ENCODE data around the gene LINGO3. TPM values are rescaled to one million over a fixed set of nuclear protein-coding genes. Genes with fewer than 3 reads are reported as not detected.

The LINGO3 gene
- total RNA-seq, 3 donors from 2014 or later, result not detected

DNA sequence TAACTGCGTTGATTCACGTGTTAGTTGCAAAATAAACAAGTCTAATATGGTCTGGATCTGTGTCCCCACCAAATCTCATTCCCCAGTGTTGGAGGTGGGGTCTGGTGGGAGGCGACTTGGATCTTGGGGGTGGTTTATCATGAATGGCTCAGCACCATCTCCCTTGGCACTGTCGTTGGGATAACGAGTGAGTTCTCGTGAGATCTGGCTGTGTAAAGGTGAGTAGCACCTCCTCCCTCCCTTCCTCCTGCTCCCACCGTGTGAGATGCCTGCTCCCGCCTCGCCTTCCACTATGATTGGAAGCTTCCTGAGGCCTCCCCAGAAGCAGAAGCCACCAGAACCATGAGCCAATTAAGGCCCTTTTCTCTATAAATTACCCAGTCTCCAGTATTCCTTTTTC lies 30.8 kb downstream of the LINGO3 start:
- H3K4me1 Mint-ChIP-seq (ENCODE audit: low read depth), result peaks cover 30% of the 10 kb centered on the region
- no peaks in the 10 kb centered on the region for H3K27me3 Mint-ChIP-seq (ENCODE audit: low read depth)
- peaks cover 10% of the 10 kb centered on the region for H3K36me3 Mint-ChIP-seq (ENCODE audit: insufficient read depth)
- H3K9me3 Mint-ChIP-seq, result no peaks in the 10 kb centered on the region
- no peak overlapping the region for H3K4me3 Mint-ChIP-seq
- DNase-seq, result no peak
- no peak for ATAC-seq

DNA sequence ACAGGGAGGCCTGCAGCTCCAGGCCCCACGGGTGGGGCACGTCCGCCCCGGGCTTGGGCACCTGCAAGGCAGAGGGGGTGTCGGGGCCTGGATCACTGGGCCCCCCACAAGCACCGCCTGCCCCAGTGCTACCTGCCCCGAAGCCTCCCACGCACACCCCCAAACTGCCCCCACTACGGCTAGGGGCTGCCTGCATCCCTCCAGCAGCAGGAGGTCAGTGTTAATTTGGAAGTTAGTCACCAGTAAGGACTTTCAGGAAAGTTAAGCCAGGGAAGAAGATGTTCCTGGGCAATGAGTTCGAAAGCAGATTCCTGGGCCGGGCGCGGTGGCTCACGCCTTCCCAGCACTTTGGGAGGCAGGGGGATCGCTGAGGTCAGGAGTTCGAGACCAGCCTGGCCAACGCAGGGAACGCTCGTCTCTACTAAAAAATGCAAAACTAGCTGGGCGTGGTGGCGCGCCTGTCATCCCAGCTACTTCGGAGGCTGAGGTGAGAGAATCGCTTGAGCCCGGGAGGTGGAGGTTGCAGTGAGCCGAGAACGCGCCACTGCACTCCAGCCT lies 31.4 kb downstream of the LINGO3 start:
- no peak overlapping the region for H3K4me3 Mint-ChIP-seq
- peaks cover 28% of the 10 kb centered on the region for H3K4me1 Mint-ChIP-seq (ENCODE audit: low read depth)
- H3K36me3 Mint-ChIP-seq (ENCODE audit: insufficient read depth), result peaks cover 13% of the 10 kb centered on the region
- H3K27me3 Mint-ChIP-seq (ENCODE audit: low read depth), result no peaks in the 10 kb centered on the region
- no peaks in the 10 kb centered on the region for H3K9me3 Mint-ChIP-seq
- no peak for ATAC-seq
- no peak for DNase-seq

DNA sequence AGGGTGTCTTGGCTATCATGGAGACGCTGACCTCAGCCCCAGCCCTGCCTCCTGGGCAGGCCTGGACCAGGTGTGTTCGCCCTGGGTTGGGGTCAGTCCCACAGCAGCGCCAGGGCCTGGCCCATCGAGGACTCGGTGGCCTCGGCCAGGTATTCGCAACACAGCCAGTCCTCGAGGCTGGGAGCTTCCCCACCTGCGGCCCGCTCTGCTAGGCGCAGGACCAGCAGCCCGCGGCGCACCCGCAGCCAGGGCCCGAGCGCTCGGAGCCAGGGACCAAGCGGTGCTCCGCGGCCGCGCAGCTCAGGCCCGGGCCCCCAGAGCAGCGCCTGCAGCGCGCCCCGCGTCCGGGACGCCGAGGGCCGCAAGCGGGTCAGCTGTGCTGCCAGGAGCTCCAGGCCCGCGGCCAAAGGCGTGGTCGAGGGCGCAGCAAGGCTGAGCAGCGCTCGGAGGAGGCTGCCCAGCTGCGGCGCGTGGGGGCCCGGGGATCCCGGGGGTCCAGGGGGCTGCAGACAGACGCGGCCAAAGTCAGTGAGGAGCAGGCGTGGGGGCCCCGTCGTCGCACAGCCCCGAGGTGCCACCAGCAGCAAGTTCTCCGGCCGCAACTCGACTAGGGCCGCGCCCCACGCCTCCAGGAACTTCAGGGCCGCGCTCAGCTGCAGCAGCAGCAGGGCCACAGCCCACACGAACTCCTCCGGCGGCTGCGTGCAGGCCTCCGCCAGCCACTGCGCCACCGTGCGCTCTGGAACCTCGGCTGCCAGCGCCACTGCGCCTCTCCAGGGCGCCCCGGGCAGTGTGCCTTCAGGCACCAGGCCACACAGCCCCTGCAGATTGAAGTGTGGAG lies 32.1 kb downstream of the LINGO3 start:
- peaks cover 16% of the 10 kb centered on the region for H3K36me3 Mint-ChIP-seq (ENCODE audit: insufficient read depth)
- DNase-seq (no peak), ATAC-seq (no peak)
- no peaks in the 10 kb centered on the region for H3K27me3 Mint-ChIP-seq (ENCODE audit: low read depth)
- H3K4me3 Mint-ChIP-seq, result no peak overlapping the region
- H3K9me3 Mint-ChIP-seq, result no peaks in the 10 kb centered on the region
- H3K4me1 Mint-ChIP-seq (ENCODE audit: low read depth), result peaks cover 31% of the 10 kb centered on the region

DNA sequence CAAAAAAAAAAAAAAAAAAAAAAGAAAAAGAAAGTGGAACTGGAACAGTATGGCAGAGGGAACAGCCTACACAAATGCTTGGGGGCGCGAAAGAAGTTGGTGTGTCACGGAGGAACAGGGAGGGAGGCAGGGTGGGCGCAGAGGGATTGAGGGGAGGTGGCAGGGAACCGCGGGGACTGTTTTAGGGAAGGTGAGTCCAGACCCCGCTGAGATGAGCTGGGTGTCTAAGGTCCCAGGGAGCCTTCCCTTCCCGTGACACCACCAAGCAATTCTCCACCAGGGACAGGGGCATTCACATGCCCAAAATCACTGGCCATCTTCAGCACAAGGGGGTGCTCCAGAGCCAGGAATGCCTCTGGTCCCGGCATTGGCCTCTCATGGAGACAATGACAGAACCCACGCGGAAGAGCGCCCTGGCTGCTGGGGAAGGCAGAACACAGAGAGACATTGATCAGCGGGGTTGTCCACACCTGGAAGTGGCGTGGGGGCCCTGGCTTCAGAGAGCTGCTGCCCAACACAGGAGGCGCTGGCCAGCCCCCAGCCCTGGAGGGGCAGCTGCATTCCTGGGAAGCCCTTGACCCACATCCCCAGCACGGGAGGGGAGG lies 32.9 kb downstream of the LINGO3 start:
- peak overlapping the region; percentile 29 for H3K4me3 Mint-ChIP-seq
- H3K4me1 Mint-ChIP-seq (ENCODE audit: low read depth), result peaks cover 31% of the 10 kb centered on the region

DNA sequence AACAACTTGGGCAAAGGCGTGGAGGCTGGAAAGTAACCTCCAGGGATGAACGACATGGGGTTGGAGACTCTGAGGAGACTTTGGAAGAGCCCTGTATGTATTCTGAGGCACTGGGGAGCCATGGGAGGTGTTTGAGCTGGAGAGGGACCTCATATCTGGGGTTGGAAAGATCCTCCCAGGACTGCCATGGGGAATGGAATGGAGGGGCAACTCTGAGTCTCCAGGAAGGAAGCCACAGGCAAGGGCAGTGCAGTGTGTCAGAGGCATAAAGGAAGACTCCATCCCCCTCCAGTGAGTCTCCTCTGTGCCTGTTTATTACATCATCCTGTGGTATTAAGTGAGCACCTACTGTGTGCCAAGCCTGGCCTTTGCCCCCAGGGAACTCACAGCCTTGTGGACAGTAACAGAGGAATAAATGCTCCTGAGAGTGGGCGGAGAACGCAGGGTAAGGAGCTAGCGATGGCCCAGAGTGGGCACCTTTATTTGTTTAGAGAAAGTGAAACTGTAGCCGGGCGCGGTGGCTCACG lies 33.7 kb downstream of the LINGO3 start:
- no peak for ATAC-seq
- H3K27me3 Mint-ChIP-seq (ENCODE audit: low read depth), result no peaks in the 10 kb centered on the region
- peaks cover 16% of the 10 kb centered on the region for H3K36me3 Mint-ChIP-seq (ENCODE audit: insufficient read depth)
- peak overlapping the region; percentile 75 for H3K4me3 Mint-ChIP-seq
- H3K9me3 Mint-ChIP-seq, result no peaks in the 10 kb centered on the region
- H3K4me1 Mint-ChIP-seq (ENCODE audit: low read depth), result peaks cover 31% of the 10 kb centered on the region
- DNase-seq, result no peak

More for the DNA sequence above, 32.9 kb downstream of the LINGO3 start:
- Mint-ChIP-seq H3K9me3 (no peaks in the 10 kb centered on the region), H3K36me3 (ENCODE audit: insufficient read depth) (peaks cover 16% of the 10 kb centered on the region), H3K27me3 (ENCODE audit: low read depth) (no peaks in the 10 kb centered on the region)
- ATAC-seq (no peak), DNase-seq (no peak)

DNA sequence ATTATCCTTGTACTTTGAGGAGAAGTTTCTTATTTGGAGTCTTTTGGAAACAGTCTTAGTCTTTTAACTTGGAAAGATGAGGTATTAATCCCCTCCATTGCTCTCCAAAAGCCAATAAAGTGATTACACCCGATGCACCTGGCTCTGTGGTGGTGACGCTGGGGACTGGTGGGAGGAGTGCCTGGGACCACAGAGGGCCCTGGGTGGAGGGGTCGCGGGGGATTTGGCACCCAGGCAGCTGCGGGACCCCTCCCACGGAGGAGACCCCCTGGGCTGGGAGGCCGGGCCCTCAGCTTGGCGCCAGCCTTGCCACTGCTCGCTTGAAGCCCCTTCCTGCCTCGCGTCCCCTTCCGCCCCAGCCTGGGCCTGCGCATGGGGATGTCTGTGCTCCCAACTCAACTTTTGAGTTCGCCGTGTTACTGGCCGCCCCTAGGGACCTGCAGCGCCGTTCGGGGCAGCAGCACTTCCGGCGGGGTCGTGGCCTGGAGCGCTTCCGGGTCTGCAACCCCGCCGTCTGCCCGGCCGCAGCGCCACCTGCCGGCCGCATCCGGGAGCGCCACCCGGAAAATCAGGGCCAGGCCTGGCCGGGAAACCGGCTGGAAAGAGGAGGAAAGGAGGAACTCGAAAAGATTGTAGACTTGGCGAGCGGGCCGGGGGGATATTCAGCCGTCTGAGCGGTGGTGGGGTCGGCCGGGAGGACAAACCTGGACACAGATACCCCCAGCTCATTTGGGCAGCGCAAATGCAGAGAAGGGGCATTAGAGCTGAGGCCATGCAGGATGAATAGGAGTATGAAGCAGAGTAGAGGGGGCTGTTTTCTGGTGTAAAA lies 34.4 kb downstream of the LINGO3 start:
- ATAC-seq (peak; percentile 21 to 39), DNase-seq (peak; percentile 68)
- Mint-ChIP-seq H3K9me3 (no peaks in the 10 kb centered on the region), H3K4me3 (peak overlapping the region; percentile 75), H3K4me1 (ENCODE audit: low read depth) (peaks cover 31% of the 10 kb centered on the region), H3K36me3 (ENCODE audit: insufficient read depth) (peaks cover 16% of the 10 kb centered on the region), H3K27me3 (ENCODE audit: low read depth) (no peaks in the 10 kb centered on the region)

DNA sequence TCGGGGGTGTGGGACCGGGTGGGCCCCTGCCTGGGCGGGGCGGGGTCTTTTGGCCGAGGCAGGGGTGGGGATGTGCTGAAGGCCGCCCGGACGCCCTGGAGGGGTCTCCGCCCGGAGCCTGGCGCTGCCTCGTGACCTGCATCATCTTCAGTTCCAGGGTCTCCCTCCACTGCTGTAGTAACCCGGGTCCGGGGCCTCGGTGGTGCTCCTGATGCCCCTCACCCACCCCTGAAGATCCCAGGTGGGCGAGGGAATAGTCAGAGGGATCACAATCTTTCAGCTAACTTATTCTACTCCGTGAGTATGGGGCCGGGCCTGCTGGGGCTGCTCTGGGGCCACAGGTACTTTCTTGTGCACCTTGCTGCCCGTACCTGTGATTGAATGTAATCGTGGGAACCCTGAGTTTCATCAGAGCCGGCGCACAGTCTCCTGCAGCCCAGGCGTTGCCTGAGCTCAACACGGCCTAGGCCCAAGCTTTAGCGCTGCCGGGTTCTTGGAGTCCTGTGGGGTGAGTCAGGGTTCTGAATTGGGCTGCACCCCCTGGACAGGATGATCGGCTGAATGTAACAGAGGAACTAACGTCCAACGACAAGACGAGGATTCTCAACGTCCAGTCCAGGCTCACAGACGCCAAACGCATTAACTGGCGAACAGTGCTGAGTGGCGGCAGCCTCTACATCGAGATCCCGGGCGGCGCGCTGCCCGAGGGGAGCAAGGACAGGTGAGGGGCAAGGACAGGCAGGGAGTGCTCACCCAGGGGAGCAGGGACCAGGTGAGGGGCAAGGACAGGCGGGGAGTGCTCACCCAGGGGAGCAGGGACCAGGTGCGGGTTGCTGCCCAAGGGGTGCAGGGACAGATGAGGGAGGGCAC lies 36.5 kb downstream of the LINGO3 start:
- peaks cover 16% of the 10 kb centered on the region for H3K36me3 Mint-ChIP-seq (ENCODE audit: insufficient read depth)
- no peak for DNase-seq
- peaks cover 33% of the 10 kb centered on the region for H3K4me1 Mint-ChIP-seq (ENCODE audit: low read depth)
- no peaks in the 10 kb centered on the region for H3K27me3 Mint-ChIP-seq (ENCODE audit: low read depth)
- ATAC-seq, result no peak
- peak overlapping the region; percentile 92 for H3K4me3 Mint-ChIP-seq
- H3K9me3 Mint-ChIP-seq, result no peaks in the 10 kb centered on the region

DNA sequence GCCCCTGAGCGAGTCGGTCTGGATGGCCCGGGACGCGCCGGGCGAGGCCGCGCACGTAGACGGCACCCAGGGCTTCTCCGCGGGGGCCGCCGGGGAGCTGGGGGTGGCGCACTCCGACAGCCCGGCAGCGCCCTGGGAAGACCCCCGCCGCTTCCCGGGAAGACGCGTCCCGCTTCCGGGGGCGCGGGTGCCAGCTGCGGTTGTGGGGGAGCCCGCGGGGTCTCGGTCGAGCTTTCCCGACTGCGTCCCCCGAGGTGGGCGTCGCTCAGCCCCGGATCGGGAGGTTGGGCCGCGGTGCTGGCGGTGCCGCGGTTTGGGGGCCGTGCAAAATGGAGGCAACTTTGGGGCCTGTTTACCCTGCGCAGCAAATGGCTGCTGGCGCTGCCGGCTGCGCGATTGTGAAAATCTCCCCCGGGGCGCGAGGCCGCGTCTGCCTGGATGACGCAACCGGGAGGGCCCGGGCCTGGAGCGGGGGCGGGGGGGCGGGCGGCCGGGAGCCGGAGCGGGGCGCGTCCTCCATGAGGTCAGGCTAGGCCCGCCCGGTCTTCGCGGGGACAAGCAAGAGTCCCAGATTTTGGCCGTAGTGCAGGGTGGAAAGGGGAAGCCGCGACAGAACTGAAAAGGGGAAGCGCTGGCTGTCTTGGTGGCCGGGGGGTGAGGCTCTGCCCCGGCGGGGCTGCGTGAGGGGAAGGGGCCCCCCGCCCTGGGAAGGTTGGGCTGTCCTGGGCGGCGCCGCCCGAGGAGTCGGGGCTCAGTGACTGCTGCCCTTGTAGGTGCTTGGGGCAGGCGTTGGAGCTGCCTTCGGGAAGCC lies 37.3 kb downstream of the LINGO3 start:
- Mint-ChIP-seq H3K9me3 (no peaks in the 10 kb centered on the region), H3K36me3 (ENCODE audit: insufficient read depth) (peaks cover 16% of the 10 kb centered on the region), H3K4me3 (peak overlapping the region; percentile 92), H3K27me3 (ENCODE audit: low read depth) (no peaks in the 10 kb centered on the region), H3K4me1 (ENCODE audit: low read depth) (peaks cover 37% of the 10 kb centered on the region)
- DNase-seq (peak; percentile 71), ATAC-seq (peak; percentile 26 to 39)

DNA sequence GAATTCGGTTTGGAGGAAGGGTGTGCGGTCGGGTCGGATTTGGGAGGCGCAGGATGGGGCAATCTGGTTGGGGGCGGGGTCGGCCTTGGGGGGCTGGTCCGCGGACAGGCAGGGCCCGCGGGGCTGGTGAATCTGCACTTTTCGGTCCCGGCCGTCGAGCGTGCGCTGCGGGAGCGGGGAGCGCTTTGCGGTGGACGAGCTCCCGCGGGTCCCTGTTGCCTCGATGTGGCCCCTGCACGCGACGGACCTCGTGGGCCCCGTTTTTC lies 37.9 kb downstream of the LINGO3 start:
- DNase-seq (no peak), ATAC-seq (no peak)
- Mint-ChIP-seq H3K4me3 (peak overlapping the region; percentile 92), H3K9me3 (no peaks in the 10 kb centered on the region), H3K27me3 (ENCODE audit: low read depth) (no peaks in the 10 kb centered on the region), H3K4me1 (ENCODE audit: low read depth) (peaks cover 36% of the 10 kb centered on the region), H3K36me3 (ENCODE audit: insufficient read depth) (peaks cover 16% of the 10 kb centered on the region)

DNA sequence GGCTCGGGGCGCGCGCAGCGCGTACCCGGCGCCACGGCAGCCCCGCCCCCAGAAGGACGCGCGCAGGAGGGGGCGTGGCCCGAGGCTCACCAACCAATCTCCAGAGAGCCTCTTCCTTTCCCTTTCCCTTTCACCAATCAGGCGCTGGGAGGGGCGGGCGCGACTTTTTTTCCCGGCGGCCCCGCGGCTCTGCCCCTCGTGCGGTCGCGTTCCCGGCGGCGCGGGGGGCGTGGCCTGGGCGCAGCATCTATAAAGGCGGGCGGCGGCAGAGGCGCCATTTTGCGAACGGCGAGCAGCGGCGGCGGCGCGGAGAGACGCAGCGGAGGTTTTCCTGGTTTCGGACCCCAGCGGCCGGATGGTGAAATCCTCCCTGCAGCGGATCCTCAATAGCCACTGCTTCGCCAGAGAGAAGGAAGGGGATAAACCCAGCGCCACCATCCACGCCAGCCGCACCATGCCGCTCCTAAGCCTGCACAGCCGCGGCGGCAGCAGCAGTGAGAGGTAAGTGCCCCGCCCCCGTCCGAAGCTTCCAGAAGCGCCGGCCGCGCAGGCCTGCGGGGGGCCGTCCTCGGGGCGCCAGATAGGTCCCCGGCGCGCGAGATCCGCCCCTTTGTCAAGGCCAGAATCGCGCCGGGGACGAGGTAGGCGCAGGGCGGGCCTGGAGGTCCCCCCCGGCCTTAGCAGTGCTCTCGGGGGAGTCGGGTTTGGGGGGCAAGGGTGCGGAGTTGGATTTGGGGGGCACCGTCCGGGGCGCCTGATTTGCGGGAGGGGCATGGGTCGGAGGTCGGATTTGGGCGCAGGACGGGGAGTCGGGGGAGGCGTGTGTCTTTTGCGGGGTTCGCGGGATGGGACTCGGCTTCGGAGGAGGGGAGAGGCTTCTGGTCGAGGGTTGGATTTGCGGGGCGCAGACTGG lies 38.5 kb downstream of the LINGO3 start:
- DNase-seq, result peak; percentile 99
- H3K4me1 Mint-ChIP-seq (ENCODE audit: low read depth), result peaks cover 33% of the 10 kb centered on the region
- ATAC-seq, result peak; percentile 80 to 81
- H3K27me3 Mint-ChIP-seq (ENCODE audit: low read depth), result no peaks in the 10 kb centered on the region
- H3K4me3 Mint-ChIP-seq, result peak overlapping the region; percentile 92
- H3K36me3 Mint-ChIP-seq (ENCODE audit: insufficient read depth), result peaks cover 16% of the 10 kb centered on the region
- H3K9me3 Mint-ChIP-seq, result no peaks in the 10 kb centered on the region

DNA sequence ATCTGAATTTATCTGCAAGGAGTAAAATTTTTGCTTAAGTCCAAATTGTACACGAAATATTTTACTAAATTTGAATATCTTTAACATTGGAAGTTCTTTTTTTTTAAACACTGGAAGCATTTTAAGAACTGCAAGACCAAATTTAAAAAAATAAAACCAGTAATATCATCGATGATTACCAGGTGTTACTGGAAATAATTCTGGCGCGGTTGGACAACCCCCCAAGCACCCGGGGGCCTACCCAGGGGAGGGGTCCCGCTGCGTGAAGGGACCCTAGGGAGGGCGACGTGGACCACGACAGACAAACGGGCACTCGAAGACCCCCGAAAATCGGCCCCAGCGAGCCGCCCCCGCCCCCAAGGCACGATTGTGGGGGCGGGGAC lies 39.1 kb downstream of the LINGO3 start:
- peaks cover 11% of the 10 kb centered on the region for H3K36me3 Mint-ChIP-seq (ENCODE audit: insufficient read depth)
- no peak for ATAC-seq
- H3K9me3 Mint-ChIP-seq, result no peaks in the 10 kb centered on the region
- H3K4me3 Mint-ChIP-seq, result peak overlapping the region; percentile 92
- peaks cover 27% of the 10 kb centered on the region for H3K4me1 Mint-ChIP-seq (ENCODE audit: low read depth)
- no peak for DNase-seq
- no peaks in the 10 kb centered on the region for H3K27me3 Mint-ChIP-seq (ENCODE audit: low read depth)

DNA sequence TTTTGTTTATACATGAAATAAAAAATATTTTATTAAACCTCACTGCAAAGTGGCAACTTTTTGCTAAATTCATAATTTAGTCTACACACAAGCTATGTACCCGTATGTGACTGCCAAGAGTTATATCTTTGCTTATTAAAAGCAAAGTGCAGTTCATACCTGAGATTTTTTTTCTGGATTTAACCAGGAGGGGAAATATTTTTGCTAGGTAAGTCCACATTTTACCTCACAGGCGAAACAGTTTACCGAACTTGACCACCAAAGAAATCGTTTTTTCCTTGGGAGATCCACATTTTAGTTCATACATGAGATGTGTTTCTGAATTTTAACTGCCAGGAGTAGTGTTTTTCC lies 39.5 kb downstream of the LINGO3 start:
- peak overlapping the region; percentile 92 for H3K4me3 Mint-ChIP-seq
- no peaks in the 10 kb centered on the region for H3K9me3 Mint-ChIP-seq
- no peaks in the 10 kb centered on the region for H3K27me3 Mint-ChIP-seq (ENCODE audit: low read depth)
- peaks cover 9% of the 10 kb centered on the region for H3K36me3 Mint-ChIP-seq (ENCODE audit: insufficient read depth)
- no peak for ATAC-seq
- peaks cover 23% of the 10 kb centered on the region for H3K4me1 Mint-ChIP-seq (ENCODE audit: low read depth)
- DNase-seq, result no peak

Measured in activated T-cell treated with anti-CD3 and anti-CD28 coated beads, Interleukin-2, amount 50 U/mL, for 4 hours (primary cell).